ENCODE data around the gene RNF167. TPM values are rescaled to one million over a fixed set of nuclear protein-coding genes. Genes with fewer than 3 reads are reported as not detected.

RNF167 gene
- total RNA-seq, 1 experiment from 2014 or later = 135 TPM

DNA sequence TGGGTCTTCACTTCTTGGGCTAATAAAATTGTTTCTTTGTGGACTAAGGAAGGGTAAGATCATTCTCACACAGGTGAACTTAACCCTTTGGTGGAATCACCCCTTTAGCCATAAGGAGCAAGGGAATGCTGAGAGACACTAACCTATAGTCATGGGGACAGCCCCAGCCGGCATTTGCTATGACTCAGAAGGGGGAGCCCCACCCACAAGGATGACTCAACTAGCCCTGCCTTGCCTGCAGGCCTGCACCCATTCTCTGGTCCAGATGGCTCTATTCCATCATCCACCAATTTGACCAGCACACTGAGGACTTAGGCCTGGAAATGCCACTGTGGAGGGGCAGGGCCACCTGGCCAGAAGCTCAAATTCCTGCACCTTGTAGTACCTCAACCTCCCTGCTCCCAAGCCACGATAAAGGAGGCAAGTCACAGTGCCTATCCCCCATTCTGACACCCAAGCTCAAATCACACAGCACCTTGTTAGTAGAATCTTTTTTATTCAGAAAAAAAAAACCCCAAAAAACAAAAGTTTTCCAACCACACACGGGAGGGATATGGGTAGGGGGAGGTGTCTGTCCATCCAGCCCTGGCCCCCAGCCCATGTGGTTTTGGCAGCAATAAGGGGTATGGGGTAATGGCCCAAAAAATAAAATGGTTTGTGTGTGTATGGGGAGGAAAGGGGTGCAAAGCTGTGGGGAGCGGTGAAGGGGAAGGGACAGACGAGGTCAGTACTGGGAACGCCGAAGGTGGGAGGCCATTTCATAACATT is 5.3 kb downstream of the RNF167 start:
- peaks cover 91% of the 10 kb centered on the region for H3F3A ChIP-seq (ENCODE audit: insufficient read depth, low read depth)
- H2AFZ ChIP-seq = no peak overlapping the region
- H3K79me2 ChIP-seq (ENCODE audit: low read depth) = peaks cover 78% of the 10 kb centered on the region
- TF ChIP-seq, protein P1, sequence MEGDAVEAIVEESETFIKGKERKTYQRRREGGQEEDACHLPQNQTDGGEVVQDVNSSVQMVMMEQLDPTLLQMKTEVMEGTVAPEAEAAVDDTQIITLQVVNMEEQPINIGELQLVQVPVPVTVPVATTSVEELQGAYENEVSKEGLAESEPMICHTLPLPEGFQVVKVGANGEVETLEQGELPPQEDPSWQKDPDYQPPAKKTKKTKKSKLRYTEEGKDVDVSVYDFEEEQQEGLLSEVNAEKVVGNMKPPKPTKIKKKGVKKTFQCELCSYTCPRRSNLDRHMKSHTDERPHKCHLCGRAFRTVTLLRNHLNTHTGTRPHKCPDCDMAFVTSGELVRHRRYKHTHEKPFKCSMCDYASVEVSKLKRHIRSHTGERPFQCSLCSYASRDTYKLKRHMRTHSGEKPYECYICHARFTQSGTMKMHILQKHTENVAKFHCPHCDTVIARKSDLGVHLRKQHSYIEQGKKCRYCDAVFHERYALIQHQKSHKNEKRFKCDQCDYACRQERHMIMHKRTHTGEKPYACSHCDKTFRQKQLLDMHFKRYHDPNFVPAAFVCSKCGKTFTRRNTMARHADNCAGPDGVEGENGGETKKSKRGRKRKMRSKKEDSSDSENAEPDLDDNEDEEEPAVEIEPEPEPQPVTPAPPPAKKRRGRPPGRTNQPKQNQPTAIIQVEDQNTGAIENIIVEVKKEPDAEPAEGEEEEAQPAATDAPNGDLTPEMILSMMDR (conservative IDR thresholded peaks at IDR 0.05) = no peak
- no peak for TF ChIP-seq EZH2 (IDR thresholded peaks at IDR 0.05; ENCODE audit: low read depth)
- H3K4me2 ChIP-seq = peak overlapping the region; percentile 84
- ChIA-PET POLR2A (ENCODE audit: unreplicated experiment) (interaction anchor here (0.5 to 1.6 kb wide), 4 partner anchors 8 to 82 kb away, joined by 3 to 8 read pairs (median 5); partner anchors contain the start of gene SPAG7), CTCF (interaction anchor here (0.7 kb wide), 2 partner anchors 305 to 613 kb away, joined by 3 read pairs; no protein-coding TSS in a partner anchor)
- H3K4me3 ChIP-seq = peak overlapping the region; percentile 99; the same call in 1 of the 2 replicates
- H3K36me3 ChIP-seq (ENCODE audit: low read depth) = peaks cover 34% of the 10 kb centered on the region
- H3K27me3 ChIP-seq (ENCODE audit: insufficient read depth, low read depth) = no peaks in the 10 kb centered on the region
- peaks cover 33% of the 10 kb centered on the region for H3K4me1 ChIP-seq (replicated peaks; ENCODE audit: insufficient read depth)
- peak overlapping the region; percentile 99 for H3K27ac ChIP-seq
- H3K9me3 ChIP-seq (ENCODE audit: insufficient read depth, low read depth) = no peaks in the 10 kb centered on the region
- intact Hi-C loops (cut with micrococcal nuclease; ENCODE audit: unreplicated experiment) = loop anchor here (1.0 to 10.0 kb wide), 2 partner anchors 22 to 111 kb away; partner anchors contain the start of genes MINK1 and SPAG7
- H4K20me1 ChIP-seq (ENCODE audit: insufficient read depth) = peaks cover 39% of the 10 kb centered on the region
- no TSS peak for BruUV-seq (replicated peaks)
- H3K9me2 ChIP-seq (ENCODE audit: insufficient read depth) = no peaks in the 10 kb centered on the region
- peak; percentile 90 to 93 for DNase-seq

DNA sequence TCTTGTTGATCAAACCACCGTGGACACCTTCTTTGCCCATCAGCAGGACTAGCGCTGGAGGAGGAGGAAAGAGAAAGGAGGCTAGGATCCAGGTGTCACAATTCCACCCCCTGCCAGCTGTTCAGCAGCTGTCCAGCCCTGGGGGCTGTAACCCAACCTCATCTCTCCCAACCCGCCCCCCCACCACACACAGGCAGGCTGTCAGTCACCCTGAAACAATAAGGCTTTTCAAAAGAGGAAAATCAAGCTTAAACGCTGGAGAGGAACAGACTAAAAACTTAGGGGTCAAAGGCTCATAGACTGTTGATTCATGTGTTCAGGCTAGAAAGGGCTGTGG is 5.8 kb downstream of the RNF167 start:
- POLR2A ChIA-PET (ENCODE audit: unreplicated experiment) = interaction anchor here (0.6 to 1.6 kb wide), 3 partner anchors 21 to 1138 kb away, joined by 4 to 7 read pairs (median 5); partner anchors contain the start of gene SPAG7
- TF ChIP-seq, protein P1 (conservative IDR thresholded peaks at IDR 0.05) = no peak
- no peak for TF ChIP-seq EZH2 (IDR thresholded peaks at IDR 0.05; ENCODE audit: low read depth)
- peaks cover 78% of the 10 kb centered on the region for H3K79me2 ChIP-seq (ENCODE audit: low read depth)
- no TSS peak for BruUV-seq (replicated peaks)
- H3K27me3 ChIP-seq (ENCODE audit: insufficient read depth, low read depth) = no peaks in the 10 kb centered on the region
- peaks cover 39% of the 10 kb centered on the region for H3K4me1 ChIP-seq (replicated peaks; ENCODE audit: insufficient read depth)
- no peaks in the 10 kb centered on the region for H3K9me2 ChIP-seq (ENCODE audit: insufficient read depth)
- H3K4me2 ChIP-seq = peak overlapping the region; percentile 84
- peak overlapping the region; percentile 99 for H3K4me3 ChIP-seq
- H2AFZ ChIP-seq = no peak overlapping the region
- peaks cover 92% of the 10 kb centered on the region for H3F3A ChIP-seq (ENCODE audit: insufficient read depth, low read depth)
- H3K9me3 ChIP-seq (ENCODE audit: insufficient read depth, low read depth) = no peaks in the 10 kb centered on the region
- CTCF ChIA-PET = interaction anchor here (0.6 kb wide), 1 partner anchor 86 kb away, joined by 8 read pairs; no protein-coding TSS in a partner anchor
- no peak for DNase-seq
- intact Hi-C loops (cut with micrococcal nuclease; ENCODE audit: unreplicated experiment) = loop anchor here (1.0 to 10.0 kb wide), 2 partner anchors 21 to 111 kb away; partner anchors contain the start of genes MINK1 and SPAG7
- peaks cover 34% of the 10 kb centered on the region for H3K36me3 ChIP-seq (ENCODE audit: low read depth)
- H3K27ac ChIP-seq = peak overlapping the region; percentile 99
- peaks cover 39% of the 10 kb centered on the region for H4K20me1 ChIP-seq (ENCODE audit: insufficient read depth)

DNA sequence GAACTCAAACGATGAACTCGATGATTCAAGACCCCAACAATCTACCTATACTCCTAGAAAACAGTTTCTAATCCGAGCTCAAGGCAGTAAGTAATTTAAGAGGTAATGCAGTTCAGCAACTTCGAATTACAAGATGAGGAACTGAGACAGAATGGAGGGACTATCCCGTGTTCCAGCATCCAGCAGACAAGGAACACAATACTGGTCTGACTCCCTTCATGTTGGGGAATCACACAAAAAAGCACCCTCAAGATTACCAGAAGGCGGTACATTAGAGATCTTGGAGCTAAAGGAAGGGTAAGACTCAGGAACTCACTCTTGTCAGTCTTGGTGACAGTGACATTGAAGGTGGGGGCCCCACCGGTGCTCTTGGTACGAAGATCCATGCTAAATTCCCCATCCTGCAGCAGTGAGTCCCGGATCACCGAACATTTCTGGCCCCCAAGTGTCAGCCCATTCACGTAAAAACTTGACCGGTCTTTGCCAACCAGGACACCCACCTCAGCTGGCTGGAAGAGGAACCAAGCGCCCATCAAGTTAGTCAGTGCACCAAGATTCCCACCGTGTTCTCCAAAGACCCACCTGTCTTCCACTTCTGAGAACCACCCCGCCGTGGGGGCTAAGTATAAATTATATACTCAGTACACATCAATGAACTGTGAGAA is 6.4 kb downstream of the RNF167 start:
- TF ChIP-seq, protein P1 (conservative IDR thresholded peaks at IDR 0.05) = no peak
- TF ChIP-seq EZH2 (IDR thresholded peaks at IDR 0.05; ENCODE audit: low read depth) = no peak
- peaks cover 76% of the 10 kb centered on the region for H3K79me2 ChIP-seq (ENCODE audit: low read depth)
- DNase-seq = no peak
- H2AFZ ChIP-seq = no peak overlapping the region
- peak overlapping the region; percentile 99 for H3K27ac ChIP-seq
- intact Hi-C loops (cut with micrococcal nuclease; ENCODE audit: unreplicated experiment) = loop anchor here (10.0 kb wide), 1 partner anchor 112 kb away; the partner anchor contains the start of gene MINK1
- H3K9me3 ChIP-seq (ENCODE audit: insufficient read depth, low read depth) = no peaks in the 10 kb centered on the region
- peaks cover 92% of the 10 kb centered on the region for H3F3A ChIP-seq (ENCODE audit: insufficient read depth, low read depth)
- POLR2A ChIA-PET (ENCODE audit: unreplicated experiment) = interaction anchor here (0.6 to 3.0 kb wide), 3 partner anchors 21 to 1138 kb away, joined by 4 to 42 read pairs (median 5); partner anchors contain the start of gene SPAG7
- H3K4me3 ChIP-seq = peak overlapping the region; percentile 99
- CTCF ChIA-PET = interaction anchor here (0.6 kb wide), 1 partner anchor 86 kb away, joined by 8 read pairs; no protein-coding TSS in a partner anchor
- no peaks in the 10 kb centered on the region for H3K9me2 ChIP-seq (ENCODE audit: insufficient read depth)
- H3K36me3 ChIP-seq (ENCODE audit: low read depth) = peaks cover 34% of the 10 kb centered on the region
- H3K4me1 ChIP-seq (replicated peaks; ENCODE audit: insufficient read depth) = peaks cover 40% of the 10 kb centered on the region
- H3K27me3 ChIP-seq (ENCODE audit: insufficient read depth, low read depth) = no peaks in the 10 kb centered on the region
- peaks cover 39% of the 10 kb centered on the region for H4K20me1 ChIP-seq (ENCODE audit: insufficient read depth)
- H3K4me2 ChIP-seq = peak overlapping the region; percentile 84
- BruUV-seq (replicated peaks) = TSS peak; percentile 62
